Smooth muscle cell (in vitro differentiated cells): ENCODE results near the gene IGFBP6. TPM values are rescaled to one million over a fixed set of nuclear protein-coding genes. Genes with fewer than 3 reads are reported as not detected.

ENCODE experiments used
- DNase-seq: peaks from one replicate; lab custom pipeline; 2025; ENCODE audit not compliant: unreplicated experiment; lab: John Stamatoyannopoulos, UW
- H2AFZ ChIP-seq: fragments of 200-600 bp; sonication (generic); 2 replicates; pipeline ENCODE4 v1.6.0; 2016; ENCODE audit warnings: antibody characterized with exemption, low read depth, mild to moderate bottlenecking
- H3F3A ChIP-seq: fragments of 200-600 bp; sonication (generic); 2 replicates; pipeline ENCODE4 v1.6.0; 2017; ENCODE audit warnings: antibody characterized with exemption, low read depth
- H3K27ac ChIP-seq: fragments of 200-600 bp; sonication (generic); 2 replicates; pipeline ENCODE4 v1.5.1; 2016; ENCODE audit warnings: low read depth, mild to moderate bottlenecking
- H3K27me3 ChIP-seq: fragments of 200-600 bp; sonication (generic); 2 replicates; pipeline ENCODE4 v1.6.1; 2016; ENCODE audit warnings: low read depth, mild to moderate bottlenecking
- H3K36me3 ChIP-seq: fragments of 200-600 bp; sonication (generic); 2 replicates; pipeline ENCODE4 v1.5.1; 2016; ENCODE audit warnings: low read depth
- H3K4me1 ChIP-seq: fragments of 200-600 bp; sonication (generic); 2 replicates; pipeline ENCODE4 v1.5.1; 2016; ENCODE audit warnings: low read depth
- H3K4me2 ChIP-seq: fragments of 200-600 bp; sonication (generic); 2 replicates; pipeline ENCODE4 v1.6.0; 2016; ENCODE audit warnings: mild to moderate bottlenecking
- H3K4me3 ChIP-seq: fragments of 200-600 bp; sonication (generic); 2 replicates; pipeline ENCODE4 v1.5.1; 2016; ENCODE audit warnings: mild to moderate bottlenecking
- H3K79me2 ChIP-seq: fragments of 200-600 bp; sonication (generic); 2 replicates; pipeline ENCODE4 v1.6.0; 2016; ENCODE audit warnings: low read depth, mild to moderate bottlenecking
- H3K9ac ChIP-seq: fragments of 200-600 bp; sonication (generic); 2 replicates; pipeline ENCODE4 v1.6.0; 2016; ENCODE audit warnings: low read depth
- H3K9me3 ChIP-seq: fragments of 200-600 bp; sonication (generic); replicated peaks from 2 replicates; pipeline ENCODE4 v1.5.1; 2016; ENCODE audit warnings: low read depth
- H4K20me1 ChIP-seq: fragments of 200-600 bp; sonication (generic); 2 replicates; pipeline ENCODE4 v1.6.0; 2016; ENCODE audit warnings: low read depth
- WGBS: methylation state at CpG from one replicate; pipeline ENCODE4 v1.1.7; 2016; ENCODE audit warnings: low lambda C conversion rate; 5-methylcytosine and 5-hydroxymethylcytosine counted together
- polyA plus RNA-seq: library from polyadenylated mRNA; unstranded; fragments of >200 nt; fragmentation: Nextera tagmentation; extraction: Ambion mirVana; gene quantifications from 2 replicates; pipeline ENCODE4 v1.2.1, GENCODE V29; 2016
- total RNA-seq: library from RNA; depleted of rRNA; stranded (reverse); fragments of >200 nt; gene quantifications from 2 replicates; pipeline ENCODE4 v1.2.3, GENCODE V29; 2014
- TF ChIP-seq, protein P1 (sequence below): fragments of 200-600 bp; sonication (generic); IDR thresholded peaks from 2 replicates; pipeline ENCODE4 v1.5.1; 2017; ENCODE audit warnings: borderline replicate concordance, mild to moderate bottlenecking, antibody characterized with exemption; ENCODE audit not compliant: insufficient read depth, poor library complexity, severe bottlenecking

IGFBP6 gene
- total and polyA plus RNA-seq, 2 experiments from 2014 or later: 22.6 to 94.4 TPM

DNA sequence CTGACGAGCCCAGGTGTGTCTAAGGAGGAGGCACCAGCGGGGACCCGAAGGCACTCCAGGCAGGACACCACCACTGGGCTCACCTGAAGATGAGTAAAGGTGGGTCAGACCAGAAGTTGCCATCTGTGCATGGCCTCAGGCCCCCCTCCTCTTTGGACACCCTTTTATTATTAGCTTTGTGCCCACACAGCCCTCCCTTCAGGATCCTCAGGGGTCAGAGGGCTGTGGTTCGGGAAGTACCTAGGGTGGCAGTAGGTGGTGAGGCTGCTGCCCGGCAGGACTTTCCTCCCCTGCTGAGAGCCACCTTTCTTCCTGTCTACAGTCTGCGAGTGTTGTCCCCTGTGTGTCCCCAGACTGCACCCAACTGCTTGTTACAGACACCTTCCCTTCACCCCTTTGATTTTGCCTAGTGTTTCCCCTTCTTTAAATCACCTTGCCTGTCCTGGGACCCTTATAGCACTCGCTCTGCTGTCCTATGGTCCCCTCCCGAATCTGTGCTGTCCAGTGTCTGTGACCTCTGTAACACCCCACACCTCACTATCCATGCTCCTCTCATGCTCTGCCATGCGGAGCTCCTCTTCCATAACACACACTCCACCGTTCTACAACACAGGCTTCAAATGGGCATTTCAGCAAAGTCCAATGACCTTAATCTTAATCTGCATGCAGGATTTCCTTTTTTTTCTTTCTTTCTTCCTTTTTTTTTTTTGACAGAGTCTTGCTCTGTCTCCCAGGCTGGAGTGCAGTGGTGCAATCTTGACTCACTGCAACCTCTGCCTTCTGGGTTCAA is 31.5 kb downstream of the IGFBP6 start:
- H3K36me3 ChIP-seq: no peaks in the 10 kb centered on the region
- no peak overlapping the region for H3K4me2 ChIP-seq
- no peaks in the 10 kb centered on the region for H3K4me1 ChIP-seq
- H3K9ac ChIP-seq: no peak overlapping the region
- no peak overlapping the region for H3K4me3 ChIP-seq
- H4K20me1 ChIP-seq: no peaks in the 10 kb centered on the region
- H3K27me3 ChIP-seq: peaks cover 4% of the 10 kb centered on the region
- H3K9me3 ChIP-seq: no peaks in the 10 kb centered on the region
- no peak for DNase-seq
- H3F3A ChIP-seq: no peaks in the 10 kb centered on the region
- no peak overlapping the region for H2AFZ ChIP-seq
- no peak overlapping the region for H3K27ac ChIP-seq
- WGBS: 82% methylated on average over 10 of the region's 10 CpGs
- no peaks in the 10 kb centered on the region for H3K79me2 ChIP-seq
- TF ChIP-seq, protein P1, sequence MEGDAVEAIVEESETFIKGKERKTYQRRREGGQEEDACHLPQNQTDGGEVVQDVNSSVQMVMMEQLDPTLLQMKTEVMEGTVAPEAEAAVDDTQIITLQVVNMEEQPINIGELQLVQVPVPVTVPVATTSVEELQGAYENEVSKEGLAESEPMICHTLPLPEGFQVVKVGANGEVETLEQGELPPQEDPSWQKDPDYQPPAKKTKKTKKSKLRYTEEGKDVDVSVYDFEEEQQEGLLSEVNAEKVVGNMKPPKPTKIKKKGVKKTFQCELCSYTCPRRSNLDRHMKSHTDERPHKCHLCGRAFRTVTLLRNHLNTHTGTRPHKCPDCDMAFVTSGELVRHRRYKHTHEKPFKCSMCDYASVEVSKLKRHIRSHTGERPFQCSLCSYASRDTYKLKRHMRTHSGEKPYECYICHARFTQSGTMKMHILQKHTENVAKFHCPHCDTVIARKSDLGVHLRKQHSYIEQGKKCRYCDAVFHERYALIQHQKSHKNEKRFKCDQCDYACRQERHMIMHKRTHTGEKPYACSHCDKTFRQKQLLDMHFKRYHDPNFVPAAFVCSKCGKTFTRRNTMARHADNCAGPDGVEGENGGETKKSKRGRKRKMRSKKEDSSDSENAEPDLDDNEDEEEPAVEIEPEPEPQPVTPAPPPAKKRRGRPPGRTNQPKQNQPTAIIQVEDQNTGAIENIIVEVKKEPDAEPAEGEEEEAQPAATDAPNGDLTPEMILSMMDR: no peak

DNA sequence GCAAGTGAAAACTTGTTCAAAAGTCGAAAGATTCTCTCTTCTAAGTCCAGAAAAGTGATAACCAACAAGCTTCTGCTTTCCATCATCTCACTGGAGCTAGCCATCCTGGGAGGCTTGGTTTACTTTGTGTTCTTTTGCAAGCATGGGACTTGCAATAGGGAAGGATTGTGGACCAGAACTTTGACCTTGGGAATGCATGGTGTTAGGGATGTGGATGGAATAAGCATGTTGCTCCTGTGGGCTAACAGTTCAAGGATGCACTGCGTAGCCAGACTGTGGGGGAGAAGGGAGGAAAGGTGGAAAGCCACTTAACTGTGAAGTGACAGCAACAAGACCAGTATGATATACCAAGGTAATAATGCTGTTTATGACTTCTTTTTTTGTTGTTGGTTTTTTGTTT is 34.4 kb downstream of the IGFBP6 start:
- Histone ChIP-seq H3K79me2 (no peaks in the 10 kb centered on the region), H3K27ac (no peak overlapping the region), H2AFZ (no peak overlapping the region), H3F3A (no peaks in the 10 kb centered on the region), H4K20me1 (no peaks in the 10 kb centered on the region), H3K9ac (no peak overlapping the region), H3K4me1 (no peaks in the 10 kb centered on the region), H3K27me3 (peaks cover 4% of the 10 kb centered on the region), H3K4me2 (no peak overlapping the region), H3K9me3 (no peaks in the 10 kb centered on the region), H3K4me3 (no peak overlapping the region), H3K36me3 (no peaks in the 10 kb centered on the region)
- DNase-seq: no peak
- WGBS: 94% methylated on average over 2 of the region's 2 CpGs
- TF ChIP-seq, protein P1: no peak

DNA sequence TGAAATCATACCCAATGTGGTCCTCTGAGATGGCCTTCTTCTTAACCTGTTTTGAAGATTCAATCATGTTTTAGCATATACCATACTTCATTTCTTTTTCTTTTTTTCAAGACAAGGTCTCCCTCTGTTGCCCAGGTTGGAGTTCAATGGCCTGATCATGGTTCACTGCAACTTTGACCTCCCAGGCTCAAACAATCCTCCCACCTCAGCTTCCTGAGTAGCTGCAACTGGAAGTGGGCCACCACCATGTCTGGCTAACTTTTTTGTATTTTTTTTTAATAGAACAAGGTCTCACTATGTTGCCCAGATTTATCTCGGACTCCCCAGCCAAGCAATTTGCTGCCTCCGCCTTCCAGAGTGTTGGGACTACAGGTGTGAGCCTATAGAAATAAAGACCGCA is 36.3 kb downstream of the IGFBP6 start:
- Histone ChIP-seq H3F3A (no peaks in the 10 kb centered on the region), H4K20me1 (no peaks in the 10 kb centered on the region), H3K27ac (no peak overlapping the region), H2AFZ (no peak overlapping the region), H3K4me2 (no peak overlapping the region), H3K36me3 (no peaks in the 10 kb centered on the region), H3K9me3 (no peaks in the 10 kb centered on the region), H3K79me2 (no peaks in the 10 kb centered on the region), H3K9ac (no peak overlapping the region), H3K27me3 (no peaks in the 10 kb centered on the region), H3K4me1 (no peaks in the 10 kb centered on the region), H3K4me3 (no peak overlapping the region)
- no peak for DNase-seq
- TF ChIP-seq, protein P1: no peak
- 95% methylated on average over 3 of the region's 3 CpGs for WGBS

DNA sequence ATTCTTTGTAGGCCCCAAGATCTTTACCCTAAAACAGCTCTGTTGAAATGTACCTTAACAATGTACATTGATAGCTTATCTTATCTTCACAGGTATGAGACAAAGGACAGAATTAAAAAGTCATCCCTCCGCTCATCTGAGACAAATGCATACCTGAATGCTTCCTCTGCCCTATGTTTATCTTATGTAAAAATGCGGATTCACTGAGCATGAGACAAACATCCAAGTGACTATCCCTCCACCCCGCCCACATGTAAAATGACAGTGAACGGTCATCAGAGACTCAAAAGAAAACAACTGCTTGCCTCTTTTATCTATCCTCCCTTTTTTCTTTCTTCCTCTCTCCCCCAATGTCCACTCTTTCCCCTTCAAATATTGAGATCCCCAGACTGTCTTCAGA is 45.9 kb downstream of the IGFBP6 start:
- Histone ChIP-seq H3K27ac (no peak overlapping the region), H3K79me2 (no peaks in the 10 kb centered on the region), H2AFZ (no peak overlapping the region), H3K36me3 (no peaks in the 10 kb centered on the region), H3K4me1 (no peaks in the 10 kb centered on the region), H3K9ac (no peak overlapping the region), H3F3A (no peaks in the 10 kb centered on the region), H3K4me2 (no peak overlapping the region), H3K9me3 (no peaks in the 10 kb centered on the region), H3K4me3 (no peak overlapping the region), H3K27me3 (no peaks in the 10 kb centered on the region), H4K20me1 (no peaks in the 10 kb centered on the region)
- TF ChIP-seq, protein P1: no peak
- no peak for DNase-seq
- 70% methylated on average over 4 of the region's 4 CpGs for WGBS
